Activated CD4-positive, alpha-beta T cell treated with anti-CD3 and anti-CD28 coated beads, Interleukin-2, amount 50 U/mL, for 1 hour (primary cell): Measurements from ENCODE around the gene G6PC2.
A peak's percentile ranks its signal among the peaks of the same experiment; 100 is the strongest.
"Not testable (repeated sequence)": the region's sequence is repeated elsewhere in the genome, so short reads cannot be mapped to it uniquely, and the experiment has no call there.

Experiments used
- DNase-seq: peaks from one replicate; pipeline ENCODE4 v3.0.0-alpha.2; 2020

The G6PC2 gene

DNA sequence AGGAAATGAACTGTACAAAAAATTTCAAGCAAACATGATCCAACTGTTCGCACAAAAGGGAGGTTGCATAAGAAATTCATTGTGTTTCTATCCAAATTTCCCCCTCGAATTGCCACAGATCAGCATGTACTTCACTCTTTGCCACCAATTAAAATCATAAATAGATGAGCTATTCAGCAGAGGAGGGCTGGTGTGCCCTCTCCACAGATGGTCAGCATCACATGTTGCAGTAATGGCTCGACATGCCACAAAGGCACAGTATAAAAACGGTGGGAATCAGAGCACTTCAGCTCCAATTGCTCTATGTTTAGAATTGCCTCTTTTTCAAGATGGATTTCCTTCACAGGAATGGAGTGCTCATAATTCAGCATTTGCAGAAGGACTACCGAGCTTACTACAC is at the start of gene G6PC2:
Gene G6PC2 (plus strand): TSS at position 289 of the 400 bp plus-strand sequence. CDS start 41 bp downstream, at position 330.
- DNase-seq = no peak

- DNase-seq = no peak
These were observed 49.3 kb upstream of the G6PC2 start for GRCh38 chr2:168851674-168852320.

- no peak for DNase-seq
These were observed 48.6 kb upstream of the G6PC2 start for GRCh38 chr2:168852481-168852880.

GRCh38 chr2:168853471-168853870 is 47.6 kb upstream of the G6PC2 start:
- DNase-seq = no peak

- no peak for DNase-seq
These were observed 46.4 kb upstream of the G6PC2 start for GRCh38 chr2:168854651-168855050.

DNA sequence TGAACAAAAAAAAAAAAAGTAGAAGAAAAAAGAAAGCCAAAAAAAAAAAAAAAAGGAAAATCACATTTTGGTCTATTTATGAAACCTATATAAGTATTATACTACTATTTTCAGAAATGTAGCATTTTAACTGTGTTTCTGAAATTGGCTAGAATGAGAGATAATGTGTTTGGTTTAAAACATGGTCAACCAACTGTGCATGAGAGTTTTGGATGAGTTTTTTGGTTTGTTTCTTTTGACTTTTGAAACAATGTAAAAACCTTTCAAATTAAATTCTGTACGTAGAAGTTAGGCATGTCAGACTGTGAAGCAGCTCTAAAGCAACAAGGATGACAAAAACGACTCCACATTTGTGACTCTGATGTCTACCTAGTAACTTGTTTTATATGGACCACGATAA is 45.5 kb upstream of the G6PC2 start:
- no peak for DNase-seq

GRCh38 chr2:168858146-168858545 is 42.9 kb upstream of the G6PC2 start:
- no peak for DNase-seq

DNA sequence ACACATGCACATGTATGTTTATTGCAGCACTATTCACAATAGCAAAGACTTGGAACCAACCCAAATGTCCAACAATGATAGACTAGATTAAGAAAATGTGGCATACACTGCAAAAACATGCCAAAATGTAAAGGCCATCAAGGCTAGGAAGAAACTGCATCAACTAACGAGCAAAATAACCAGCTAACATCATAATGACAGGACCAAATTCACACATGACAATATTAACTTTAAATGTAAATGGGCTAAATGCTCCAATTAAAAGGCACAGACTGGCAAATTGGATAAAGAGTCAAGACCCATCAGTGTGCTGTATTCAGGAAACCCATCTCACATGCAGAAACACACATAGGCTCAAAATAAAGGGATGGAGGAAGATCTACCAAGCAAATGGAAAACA is 33.9 kb upstream of the G6PC2 start:
- not testable (repeated sequence) for DNase-seq

- not testable (repeated sequence) for DNase-seq
These were observed 30.7 kb upstream of the G6PC2 start for GRCh38 chr2:168870369-168870768.

- not testable (repeated sequence) for DNase-seq
These were observed 30.3 kb upstream of the G6PC2 start for GRCh38 chr2:168870824-168871223.

DNA sequence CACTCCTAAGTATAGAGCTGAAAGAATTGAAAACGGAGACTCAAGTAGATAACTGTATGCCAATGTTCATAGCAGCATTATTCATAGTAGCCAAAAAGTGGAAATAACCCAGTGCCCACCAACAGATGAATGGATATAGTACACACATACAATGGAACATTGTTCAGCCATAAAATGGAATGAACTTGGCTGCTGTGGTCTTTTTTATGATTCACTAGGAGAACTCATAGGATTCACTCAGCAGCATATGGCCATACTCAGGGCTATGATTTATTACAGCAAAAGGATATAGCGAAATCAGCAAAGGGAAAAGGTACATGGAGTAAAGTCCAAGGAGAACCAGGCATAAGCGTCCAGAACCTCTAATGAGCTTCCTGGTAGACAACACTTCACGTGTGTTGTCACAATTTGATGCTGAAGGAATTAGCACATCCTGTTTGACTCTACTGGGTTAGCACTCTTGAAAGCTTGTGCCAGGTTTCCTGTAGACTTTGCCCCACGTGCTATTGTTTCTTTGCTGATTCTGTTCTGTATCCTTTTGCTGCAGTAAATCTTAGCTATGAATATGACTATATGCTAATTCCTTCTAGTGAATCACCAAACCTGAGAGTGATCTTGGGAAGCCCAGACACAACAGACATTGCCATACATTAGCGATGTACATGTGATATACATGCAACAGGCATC is 26.6 kb upstream of the G6PC2 start:
- no peak for DNase-seq

DNA sequence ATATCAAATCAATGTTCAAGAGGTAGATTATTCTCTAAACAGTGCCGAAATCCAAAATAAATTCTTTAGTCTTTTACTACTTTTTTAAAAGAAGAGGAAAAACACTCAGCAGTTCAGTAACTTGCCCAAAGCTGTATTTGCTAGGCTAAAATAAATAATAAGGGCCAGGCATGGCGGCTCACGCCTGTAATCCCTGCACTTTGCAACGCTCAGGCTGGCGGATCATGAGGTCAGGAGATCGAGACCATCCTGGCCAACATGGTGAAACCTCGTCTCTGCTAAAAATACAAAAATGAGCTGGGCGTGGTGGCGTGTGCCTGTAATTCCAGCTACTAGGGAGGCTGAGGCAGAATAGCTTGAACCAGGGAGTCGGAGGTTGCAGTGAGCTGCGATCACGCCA is 18.9 kb upstream of the G6PC2 start:
- DNase-seq = not testable (repeated sequence)

GRCh38 chr2:168884975-168885374 is 16.1 kb upstream of the G6PC2 start:
- no peak for DNase-seq

DNA sequence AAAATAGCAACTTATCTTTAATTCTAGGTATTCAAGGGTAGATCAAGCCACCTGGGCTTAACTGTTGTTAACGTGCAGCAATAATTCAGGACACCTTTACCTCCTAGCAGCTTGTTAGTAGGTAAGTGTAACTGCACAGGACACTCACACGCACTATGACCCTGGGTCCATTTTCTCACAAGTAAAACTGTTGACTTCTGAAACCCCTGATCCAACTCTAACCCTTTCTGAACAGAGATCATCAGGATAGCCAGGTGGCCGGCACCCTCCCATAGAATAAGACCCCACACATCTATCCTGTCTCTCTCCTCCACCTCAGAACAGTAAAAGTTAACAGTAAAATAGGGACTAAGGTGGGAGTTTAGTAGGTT is 11.5 kb upstream of the G6PC2 start:
- no peak for DNase-seq

DNA sequence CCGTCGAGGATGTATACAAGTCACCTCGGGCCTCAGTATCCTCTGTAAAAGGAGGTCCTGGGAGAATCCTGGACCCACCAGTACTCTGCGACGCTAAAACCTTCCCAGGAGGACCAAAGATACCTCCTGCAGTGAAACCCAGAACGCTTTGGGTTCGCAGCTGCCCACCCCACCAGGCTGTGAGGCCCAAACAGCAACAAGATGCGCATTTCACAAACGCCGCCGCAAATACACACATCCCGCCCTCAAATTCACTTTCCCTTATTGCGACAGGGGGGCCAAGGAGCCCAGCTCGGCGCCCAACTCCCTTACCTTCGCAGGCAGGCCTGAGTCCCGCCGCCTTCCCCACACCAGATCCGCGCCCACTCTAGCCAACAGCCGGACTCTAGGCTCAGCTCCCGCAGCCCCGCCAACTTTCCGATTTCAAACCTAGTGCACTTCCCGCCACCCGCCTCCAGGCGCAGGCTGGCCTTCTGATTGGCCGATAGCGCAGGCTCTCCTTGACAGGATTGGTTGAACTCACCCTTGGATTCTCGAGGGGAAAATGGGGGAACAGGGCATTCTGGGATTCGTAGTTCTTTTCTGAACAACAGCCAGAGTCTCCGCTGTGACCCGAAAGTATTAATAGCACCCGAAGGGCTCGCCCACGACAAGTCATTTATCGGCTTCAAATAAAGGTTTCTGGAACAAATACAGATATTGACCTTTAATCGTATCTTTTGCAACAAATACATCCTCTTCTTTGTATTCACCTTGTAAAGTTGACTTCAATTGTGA is 10.9 kb upstream of the G6PC2 start, which contains the start of gene SPC25:
Gene SPC25 (minus strand): TSS at position 425 of the 777 bp plus-strand sequence. CDS start 911 bp downstream, outside the sequence.
- DNase-seq = peak; percentile 84

- no peak for DNase-seq
These were observed 8.8 kb upstream of the G6PC2 start for GRCh38 chr2:168892327-168892726.

DNA sequence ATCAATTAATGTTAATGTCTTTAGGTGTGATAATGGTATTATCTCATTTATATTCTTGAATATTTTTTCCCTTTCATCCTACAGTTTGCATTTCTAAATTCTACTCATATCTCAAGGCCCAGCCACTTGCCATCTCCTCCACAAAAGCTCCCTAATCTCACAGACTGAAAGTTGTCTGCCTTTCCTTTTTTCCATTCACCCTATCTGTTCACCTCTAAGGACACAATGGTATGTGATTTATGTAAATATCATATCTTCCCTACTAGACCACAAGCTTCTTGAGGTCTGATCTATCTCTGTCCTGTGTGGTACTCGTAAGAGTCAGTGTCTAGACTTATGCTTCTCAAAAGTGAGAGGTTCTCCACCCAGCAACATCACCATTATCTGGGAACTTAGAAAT is 7.0 kb upstream of the G6PC2 start:
- DNase-seq = no peak

GRCh38 chr2:168894720-168895119 is 6.4 kb upstream of the G6PC2 start:
- no peak for DNase-seq

GRCh38 chr2:168895771-168896170 is 5.3 kb upstream of the G6PC2 start:
- no peak for DNase-seq

DNA sequence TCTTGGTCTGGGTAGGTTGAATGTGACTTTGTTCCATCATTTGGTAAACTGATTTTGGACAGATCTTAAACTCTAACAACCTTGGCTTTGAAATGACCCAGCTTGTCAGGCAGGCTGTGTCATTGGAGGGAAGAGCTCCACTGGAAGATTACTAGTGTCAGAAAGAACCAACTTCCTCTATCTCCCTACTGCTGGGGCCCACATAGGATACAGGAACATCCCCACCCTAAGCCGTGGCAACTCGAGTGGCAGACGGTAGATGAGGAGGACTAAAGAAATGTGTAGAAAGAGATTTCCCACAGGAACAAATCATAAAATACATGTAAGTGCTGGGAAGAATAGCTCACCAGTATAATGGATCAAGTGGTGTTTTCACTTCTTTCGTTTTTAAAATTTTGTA is 4.3 kb upstream of the G6PC2 start:
- no peak for DNase-seq

DNA sequence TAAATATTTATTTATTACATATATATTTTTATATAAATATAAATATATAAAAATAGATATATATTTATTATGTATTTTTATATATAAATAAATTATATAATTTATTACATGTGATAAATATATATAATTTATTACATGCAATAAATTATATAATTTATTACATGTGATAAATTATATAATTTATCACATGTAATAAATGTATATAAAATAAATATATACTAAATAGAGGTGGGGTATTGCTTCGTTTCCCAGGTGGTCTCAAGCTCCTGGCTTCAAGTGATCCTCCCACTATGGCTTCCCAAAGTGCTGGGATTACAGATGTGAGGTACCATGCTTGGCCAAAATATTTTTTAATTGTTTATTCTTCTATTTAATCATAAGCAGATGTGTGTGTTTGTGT is 3.6 kb upstream of the G6PC2 start:
- DNase-seq = no peak

DNA sequence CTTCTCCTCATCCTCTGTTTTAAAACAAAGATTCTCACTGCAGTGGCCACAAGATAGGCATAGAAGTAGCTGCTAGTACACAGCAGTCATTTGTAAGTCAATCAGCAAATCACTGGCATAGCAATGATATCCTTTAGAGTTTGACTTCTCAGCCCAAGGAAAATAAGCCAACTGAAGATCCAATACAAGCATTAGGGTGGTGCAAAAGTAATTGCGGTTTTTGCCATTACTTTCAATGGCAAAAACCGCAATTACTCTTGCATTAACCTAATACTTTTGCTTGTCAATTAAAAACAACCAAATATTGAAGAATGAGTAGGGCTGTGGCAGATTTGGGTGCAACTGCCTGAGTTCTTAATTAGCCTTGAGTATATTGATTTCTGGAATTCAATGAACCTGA is 2.8 kb downstream of the G6PC2 start:
- DNase-seq = no peak

DNA sequence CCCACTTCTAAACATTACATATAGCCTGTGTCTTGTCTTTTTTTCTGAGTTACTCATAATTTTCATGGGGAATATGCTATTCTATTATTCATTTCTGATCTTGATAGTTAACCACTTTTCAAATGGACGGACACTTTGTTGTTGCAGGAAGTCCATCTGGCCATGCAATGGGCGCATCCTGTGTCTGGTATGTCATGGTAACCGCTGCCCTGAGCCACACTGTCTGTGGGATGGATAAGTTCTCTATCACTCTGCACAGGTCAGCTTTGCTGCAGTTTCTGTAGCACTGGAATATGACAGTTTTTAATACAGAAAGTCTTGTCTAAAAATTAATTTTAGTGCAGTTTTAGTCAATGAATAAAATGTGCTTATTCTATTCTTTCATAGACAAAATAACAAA is 3.3 kb downstream of the G6PC2 start:
- no peak for DNase-seq
